Naive B cell (primary cell): ENCODE data around the gene ZBTB25. TPM values are rescaled to one million over a fixed set of nuclear protein-coding genes. Genes with fewer than 3 reads are reported as not detected.

ENCODE experiments used
- ATAC-seq, 2 donors: fragments of 150-1000 bp; cut with Tn5 transposase; 2 replicates each; pipeline ENCODE4 v1.10.0; 2021; ENCODE audit warnings: low read depth in 2 of 2, mild to moderate bottlenecking in 2 of 2, moderate library complexity in 2 of 2
- DNase-seq: peaks from one replicate; pipeline ENCODE4 v3.0.0; 2022
- H3K27ac Mint-ChIP-seq, 6 donors: one replicate each; pipeline ENCODE4 v1.8.0; 2020 to 2022; ENCODE audit warnings: mild to moderate bottlenecking in 6 of 6, mixed read lengths in 6 of 6, moderate library complexity in 5 of 6, inconsistent platforms in 2 of 6
- H3K27me3 Mint-ChIP-seq, 3 donors: one replicate each; pipeline ENCODE4 v1.8.0; 2021 to 2022; ENCODE audit warnings: mixed read lengths in 3 of 3, mild to moderate bottlenecking in 1 of 3
- H3K36me3 Mint-ChIP-seq, 2 donors: one replicate each; pipeline ENCODE4 v1.8.0; 2020 to 2022; ENCODE audit warnings: mixed read lengths in 2 of 2, inconsistent platforms in 1 of 2, mild to moderate bottlenecking in 1 of 2
- H3K4me1 Mint-ChIP-seq, 3 donors: one replicate each; pipeline ENCODE4 v1.8.0; 2020 to 2022; ENCODE audit warnings: mixed read lengths in 3 of 3, inconsistent platforms in 1 of 3, mild to moderate bottlenecking in 1 of 3, moderate library complexity in 1 of 3
- H3K4me3 Mint-ChIP-seq, 8 donors: one replicate each; pipeline ENCODE4 v1.8.0; 2020 to 2022; ENCODE audit warnings: mild to moderate bottlenecking in 8 of 8, mixed read lengths in 8 of 8, moderate library complexity in 8 of 8, inconsistent platforms in 2 of 8
- H3K9me3 Mint-ChIP-seq, 7 donors: one replicate each; pipeline ENCODE4 v1.8.0; 2020 to 2022; ENCODE audit warnings: mixed read lengths in 7 of 7, mild to moderate bottlenecking in 5 of 7, inconsistent platforms in 2 of 7, moderate library complexity in 1 of 7
- polyA plus RNA-seq, 6 donors: library from polyadenylated mRNA; unstranded; fragments of 300-500 nt; fragmentation: Illumina TruSeq; gene quantifications; one replicate each; pipeline ENCODE4 v1.2.3, GENCODE V29; 2021; ENCODE audit warnings: low read depth in 6 of 6

ZBTB25 gene
- polyA plus RNA-seq, 6 donors from 2014 or later = 16.7 to 26.4 (median 22.3) TPM

GRCh38 chr14:64508215-64508776 is 4.7 kb upstream of the ZBTB25 start:
- no peak for ATAC-seq
- no peaks in the 10 kb centered on the region for H3K9me3 Mint-ChIP-seq
- DNase-seq = no peak
- peaks cover 0 to 6% (median 0%) of the 10 kb centered on the region in 3 donors for H3K27me3 Mint-ChIP-seq
- peaks cover 66 to 74% (median 69%) of the 10 kb centered on the region in 3 donors for H3K4me1 Mint-ChIP-seq
- peak overlapping the region in 5 of 6 donors; percentile 29 to 99 (median 94) for H3K27ac Mint-ChIP-seq
- peak overlapping the region in 6 of 8 donors; percentile 5 to 91 (median 69) for H3K4me3 Mint-ChIP-seq
- H3K36me3 Mint-ChIP-seq = no peaks in the 10 kb centered on the region

- Mint-ChIP-seq H3K9me3 (no peaks in the 10 kb centered on the region), H3K36me3 (no peaks in the 10 kb centered on the region), H3K4me3 (peak overlapping the region in 7 of 8 donors; percentile 26 to 99 (median 91)), H3K4me1 (peaks cover 70 to 80% (median 73%) of the 10 kb centered on the region in 3 donors), H3K27ac (peak overlapping the region; percentile 20 to 99 (median 92)), H3K27me3 (peaks cover 0 to 6% (median 0%) of the 10 kb centered on the region in 3 donors)
- no peak for ATAC-seq
- DNase-seq = no peak
These were observed 3.9 kb upstream of the ZBTB25 start for GRCh38 chr14:64507376-64508156.

GRCh38 chr14:64506721-64507120 is 3.1 kb upstream of the ZBTB25 start:
- DNase-seq = peak; percentile 48
- Mint-ChIP-seq H3K27me3 (peaks cover 0 to 6% (median 0%) of the 10 kb centered on the region in 3 donors), H3K4me1 (peaks cover 78 to 88% (median 78%) of the 10 kb centered on the region in 3 donors), H3K9me3 (no peaks in the 10 kb centered on the region), H3K36me3 (no peaks in the 10 kb centered on the region), H3K27ac (peak overlapping the region; percentile 25 to 99 (median 96)), H3K4me3 (peak overlapping the region; percentile 73 to 99 (median 94))
- ATAC-seq = no peak

GRCh38 chr14:64504897-64505794 is 1.5 kb upstream of the ZBTB25 start:
- Mint-ChIP-seq H3K4me3 (peak overlapping the region; percentile 91 to 99 (median 95)), H3K4me1 (peaks cover 65 to 79% (median 78%) of the 10 kb centered on the region in 3 donors), H3K9me3 (no peaks in the 10 kb centered on the region), H3K27me3 (peaks cover 0 to 6% (median 0%) of the 10 kb centered on the region in 3 donors), H3K36me3 (no peaks in the 10 kb centered on the region), H3K27ac (peak overlapping the region; percentile 99 to 100 (median 100))
- peak; percentile 18 to 24 for ATAC-seq
- peak; percentile 85 for DNase-seq

GRCh38 chr14:64504310-64504896 is 765 bp upstream of the ZBTB25 start, which contains the start of gene ZBTB1:
Gene ZBTB1, plus strand, starts transcription at chr14:64504770. Its CDS starts 16,735 bp downstream, at chr14:64521505.
- H3K9me3 Mint-ChIP-seq = no peaks in the 10 kb centered on the region
- H3K27me3 Mint-ChIP-seq = peaks cover 0 to 6% (median 0%) of the 10 kb centered on the region in 3 donors
- ATAC-seq (peak; percentile 43 to 44), DNase-seq (peak; percentile 88)
- H3K27ac Mint-ChIP-seq = peak within 1 kb of the TSS; percentile 99 to 100 (median 100)
- peak within 1 kb of the TSS; percentile 91 to 99 (median 95) for H3K4me3 Mint-ChIP-seq
- H3K36me3 Mint-ChIP-seq = no peaks in the 10 kb centered on the region
- peaks cover 66 to 82% (median 76%) of the 10 kb centered on the region in 3 donors for H3K4me1 Mint-ChIP-seq

- Mint-ChIP-seq H3K36me3 (no peaks in the 10 kb centered on the region), H3K4me3 (peak overlapping the region; percentile 88 to 99 (median 96)), H3K4me1 (peaks cover 53 to 68% (median 67%) of the 10 kb centered on the region in 3 donors), H3K9me3 (no peaks in the 10 kb centered on the region), H3K27ac (peak overlapping the region; percentile 94 to 99 (median 98)), H3K27me3 (peaks cover 0 to 6% (median 0%) of the 10 kb centered on the region in 3 donors)
- DNase-seq (no peak), ATAC-seq (no peak)
These were observed 678 bp downstream of the ZBTB25 start for GRCh38 chr14:64502887-64503433.

GRCh38 chr14:64502456-64502855 is 1.2 kb downstream of the ZBTB25 start:
- Mint-ChIP-seq H3K27me3 (peaks cover 0 to 6% (median 0%) of the 10 kb centered on the region in 3 donors), H3K9me3 (no peaks in the 10 kb centered on the region), H3K4me3 (peak overlapping the region; percentile 88 to 99 (median 96)), H3K36me3 (no peaks in the 10 kb centered on the region), H3K4me1 (peaks cover 51 to 64% (median 63%) of the 10 kb centered on the region in 3 donors), H3K27ac (peak overlapping the region; percentile 94 to 99 (median 98))
- ATAC-seq (no peak), DNase-seq (no peak)

GRCh38 chr14:64501411-64502171 is 2.0 kb downstream of the ZBTB25 start:
- Mint-ChIP-seq H3K27ac (peak overlapping the region; percentile 71 to 99 (median 98)), H3K27me3 (peaks cover 0 to 6% (median 0%) of the 10 kb centered on the region in 3 donors), H3K4me1 (peaks cover 42 to 60% (median 54%) of the 10 kb centered on the region in 3 donors), H3K36me3 (no peaks in the 10 kb centered on the region), H3K9me3 (no peaks in the 10 kb centered on the region), H3K4me3 (peak overlapping the region; percentile 47 to 99 (median 91))
- ATAC-seq (no peak), DNase-seq (no peak)

- H3K27me3 Mint-ChIP-seq = peaks cover 0 to 6% (median 0%) of the 10 kb centered on the region in 3 donors
- peak overlapping the region in 3 of 8 donors; percentile 20 to 54 (median 36) for H3K4me3 Mint-ChIP-seq
- no peak for DNase-seq
- ATAC-seq = no peak
- H3K27ac Mint-ChIP-seq = peak overlapping the region in 5 of 6 donors; percentile 17 to 99 (median 24)
- H3K9me3 Mint-ChIP-seq = no peaks in the 10 kb centered on the region
- H3K36me3 Mint-ChIP-seq = no peaks in the 10 kb centered on the region
- peaks cover 30 to 51% (median 39%) of the 10 kb centered on the region in 3 donors for H3K4me1 Mint-ChIP-seq
These were observed 3.5 kb downstream of the ZBTB25 start for GRCh38 chr14:64500088-64500487.

GRCh38 chr14:64496764-64497163 is 6.9 kb downstream of the ZBTB25 start:
- no peak for DNase-seq
- no peak for ATAC-seq
- Mint-ChIP-seq H3K27ac (no peak overlapping the region), H3K36me3 (no peaks in the 10 kb centered on the region), H3K4me1 (peaks cover 23 to 46% (median 28%) of the 10 kb centered on the region in 3 donors), H3K27me3 (no peaks in the 10 kb centered on the region), H3K9me3 (no peaks in the 10 kb centered on the region), H3K4me3 (no peak overlapping the region)

- ATAC-seq = no peak
- H3K36me3 Mint-ChIP-seq = peaks cover 0 to 7% of the 10 kb centered on the region in 2 donors
- no peaks in the 10 kb centered on the region for H3K27me3 Mint-ChIP-seq
- H3K4me3 Mint-ChIP-seq = peak overlapping the region in 1 of 8 donors; percentile 6
- DNase-seq = no peak
- H3K27ac Mint-ChIP-seq = no peak overlapping the region
- peaks cover 25 to 40% (median 31%) of the 10 kb centered on the region in 3 donors for H3K4me1 Mint-ChIP-seq
- no peaks in the 10 kb centered on the region for H3K9me3 Mint-ChIP-seq
These were observed 8.4 kb downstream of the ZBTB25 start for GRCh38 chr14:64495252-64495651.
